Measurements from ENCODE around the gene SCNN1A. TPM values are rescaled to one million over a fixed set of nuclear protein-coding genes. Genes with fewer than 3 reads are reported as not detected.

SCNN1A gene
- total and polyA plus RNA-seq, 2 of the 4 experiments (the other 2 are of a cell fraction) = 0.41 TPM; not detected in 1

DNA sequence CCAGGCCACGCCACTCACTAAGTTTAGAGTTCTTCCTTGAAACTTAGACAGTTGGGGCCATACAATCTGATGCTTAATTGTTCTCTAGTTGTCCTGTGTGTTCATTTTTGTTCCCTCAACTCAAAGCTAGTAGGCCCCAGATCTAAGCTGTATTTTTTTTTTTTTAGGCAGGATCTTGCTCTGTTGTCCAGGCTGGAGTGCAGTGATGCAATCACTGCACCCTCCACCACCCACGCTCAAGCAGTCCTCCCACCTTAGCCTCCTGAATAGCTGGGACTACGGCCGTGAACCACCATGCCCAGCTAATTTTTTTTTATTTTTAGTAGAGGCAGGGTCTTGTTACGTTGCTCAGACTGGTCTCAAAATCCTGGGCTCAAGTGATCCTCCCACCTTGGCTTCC lies 41.0 kb downstream of the SCNN1A start:
- CTCF ChIA-PET = interaction anchor here (1.0 to 1.8 kb wide), 3 partner anchors 11 to 90 kb away, joined by 3 to 4 read pairs (median 3); no protein-coding TSS in a partner anchor
- Histone ChIP-seq H3K4me3 (ENCODE audit: insufficient read depth, low read depth, low read length) (no peak overlapping the region), H2AK5ac (ENCODE audit: low read depth, low read length) (peak overlapping the region; percentile 99), H3K79me1 (ENCODE audit: low read depth in 1 of 2, low read length in 2 of 2) (peaks cover 22 to 89% of the 10 kb centered on the region in 2 experiments), H3K27me3 (ENCODE audit: control insufficient read depth, insufficient read depth, low read length) (no peaks in the 10 kb centered on the region), H4K5ac (ENCODE audit: low read depth, low read length) (peak overlapping the region; percentile 41; the same call in 1 of the 2 replicates), H3K9me3 (ENCODE audit: control insufficient read depth, insufficient read depth, low read length) (no peaks in the 10 kb centered on the region), H3K9me1 (ENCODE audit: insufficient read depth, low read length) (peaks cover 38% of the 10 kb centered on the region), H4K8ac (ENCODE audit: low read depth in 2 of 2, low read length in 2 of 2) (peak overlapping the region; percentile 19 to 94; a peak in 3 of 4 replicates), H3K23ac (ENCODE audit: low read depth, low read length) (peak overlapping the region; percentile 95), H3K56ac (ENCODE audit: extremely low read depth, insufficient read depth, low read length) (peak overlapping the region; percentile 96; the same call in 1 of the 2 replicates), H4K91ac (ENCODE audit: insufficient read depth, low read depth, low read length) (peak overlapping the region; percentile 99), H3K4ac (ENCODE audit: low read depth, low read length) (peak overlapping the region; percentile 99), H3K18ac (ENCODE audit: low read depth, low read length) (peak overlapping the region; percentile 41), H2BK15ac (ENCODE audit: low read depth, low read length) (peak overlapping the region; percentile 32; the same call in 1 of the 3 replicates), H3K14ac (replicated peaks; ENCODE audit: low read depth, low read length) (peak overlapping the region; percentile 86), H4K20me1 (ENCODE audit: insufficient read depth, low read length) (peaks cover 79% of the 10 kb centered on the region), H2AFZ (replicated peaks; ENCODE audit: low read length, poor library complexity) (no peak overlapping the region), H2BK120ac (ENCODE audit: low read depth, low read length) (peak overlapping the region; percentile 98), H2BK5ac (ENCODE audit: low read depth, low read length, poor library complexity, severe bottlenecking) (peak overlapping the region; percentile 95), H3K36me3 (ENCODE audit: control insufficient read depth, insufficient read depth, low read length) (peaks cover 57% of the 10 kb centered on the region), H3K4me1 (ENCODE audit: control insufficient read depth, insufficient read depth, low read length) (peaks cover 63% of the 10 kb centered on the region), H2BK20ac (ENCODE audit: low read depth, low read length) (peak overlapping the region; percentile 28; the same call in 1 of the 2 replicates), H3K9ac (ENCODE audit: low read depth, low read length) (peak overlapping the region; percentile 71), H2AK9ac (replicated peaks; ENCODE audit: low read depth, low read length, poor library complexity) (peak overlapping the region; percentile 99), H3K27ac (ENCODE audit: insufficient read depth, low read length) (peak overlapping the region; percentile 94), H3K4me2 (ENCODE audit: low read depth, low read length) (no peak overlapping the region; the same call in 1 of the 2 replicates)
- ATAC-seq (ENCODE audit: low read depth) = no peak
- no peak for TF ChIP-seq SMC3 (IDR thresholded peaks at IDR 0.05; ENCODE audit: low read depth, low read length)
- no peak for TF ChIP-seq FOS (IDR thresholded peaks at IDR 0.05; ENCODE audit: low read depth, low read length)
- peak; percentile 57; the same call in 1 of the 2 replicates for TF ChIP-seq CEBPB (IDR thresholded peaks at IDR 0.05; ENCODE audit: low read depth, low read length)
- no peak for TF ChIP-seq RFX5 (IDR thresholded peaks at IDR 0.05; ENCODE audit: low read depth, low read length)
- TF ChIP-seq RAD21 (IDR thresholded peaks at IDR 0.05; ENCODE audit: low read length) = no peak
- TF ChIP-seq MAFK (IDR thresholded peaks at IDR 0.05; ENCODE audit: low read depth, low read length) = no peak
- TF ChIP-seq, protein P1, sequence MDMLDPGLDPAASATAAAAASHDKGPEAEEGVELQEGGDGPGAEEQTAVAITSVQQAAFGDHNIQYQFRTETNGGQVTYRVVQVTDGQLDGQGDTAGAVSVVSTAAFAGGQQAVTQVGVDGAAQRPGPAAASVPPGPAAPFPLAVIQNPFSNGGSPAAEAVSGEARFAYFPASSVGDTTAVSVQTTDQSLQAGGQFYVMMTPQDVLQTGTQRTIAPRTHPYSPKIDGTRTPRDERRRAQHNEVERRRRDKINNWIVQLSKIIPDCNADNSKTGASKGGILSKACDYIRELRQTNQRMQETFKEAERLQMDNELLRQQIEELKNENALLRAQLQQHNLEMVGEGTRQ (IDR thresholded peaks at IDR 0.05; ENCODE audit: low read depth, low read length) = no peak
- no peak for TF ChIP-seq BHLHE40 (IDR thresholded peaks at IDR 0.05; ENCODE audit: low read depth, low read length)
- POLR2A ChIA-PET (ENCODE audit: unreplicated experiment) = interaction anchor here (0.6 to 1.6 kb wide), 3 partner anchors 11 to 200 kb away, joined by 3 to 6 read pairs (median 3); partner anchors contain the start of gene GAPDH
- dilution Hi-C loops (cut with HindIII; ENCODE audit: low sequenced_read_pairs, unreplicated experiment) = no loop called here
- intact Hi-C loops (cut with micrococcal nuclease) = no loop called here
- no peak for DNase-seq
- BruUV-seq (replicated peaks) = no TSS peak
- in situ Hi-C loops (cut with MboI; ENCODE audit: low sequenced_read_pairs) = loop anchor here (10.0 kb wide), 1 partner anchor 210 kb away; no protein-coding TSS in a partner anchor
- WGBS, 2 experiments (ENCODE audit: extremely low coverage in 2 of 2, insufficient read length in 1 of 2) = no CpG with 5 or more reads among the region's 5 CpGs

All from IMR-90 (cell line).